PC-3 (cell line): ENCODE results near the gene NOA1. TPM values are rescaled to one million over a fixed set of nuclear protein-coding genes. Genes with fewer than 3 reads are reported as not detected.

Experiments used
- ATAC-seq: fragments of 200-7000 bp; cut with Tn5 transposase; 2 replicates; pipeline ENCODE4 v1.9.1; 2020; ENCODE audit warnings: mild to moderate bottlenecking, moderate library complexity
- BruUV-seq: library from RNA; stranded (reverse); fragments of 400-500 nt; replicated peaks from 2 replicates; lab custom pipeline; 2021; lab: Mats Ljungman, UMichigan
- CTCF ChIA-PET: fragments of 300-600 bp; sonication (Branson Sonifier 250); formaldehyde crosslinking; loops from one replicate; lab custom pipeline; 2022; ENCODE audit warnings: antibody characterized with exemption; lab: Charles Lee
- POLR2A ChIA-PET: fragments of 300-600 bp; sonication (Branson Sonifier 250); formaldehyde crosslinking; loops from one replicate; lab custom pipeline; 2022; ENCODE audit warnings: antibody characterized with exemption; ENCODE audit not compliant: unreplicated experiment; lab: Charles Lee
- DNase-seq: peaks from one replicate; pipeline ENCODE4 v3.0.0-alpha.2; 2015
- H2AFZ ChIP-seq: fragments of 300-600 bp; sonication (generic); 2 replicates; pipeline ENCODE4 v1.6.0; 2016; ENCODE audit warnings: antibody characterized with exemption, low read length
- H3F3A ChIP-seq: fragments of 300-600 bp; sonication (generic); one replicate; pipeline ENCODE4 v1.6.0; 2017; ENCODE audit warnings: antibody characterized with exemption, low read length, control low read depth, mild to moderate bottlenecking; ENCODE audit not compliant: unreplicated experiment
- H3K27ac ChIP-seq: fragments of 300-600 bp; sonication (generic); 2 replicates; pipeline ENCODE4 v1.5.1; 2016; ENCODE audit warnings: mild to moderate bottlenecking, low read length
- H3K27me3 ChIP-seq: fragments of 300-600 bp; sonication (generic); 2 replicates; pipeline ENCODE4 v1.6.1; 2016; ENCODE audit warnings: low read length, mixed read lengths
- H3K36me3 ChIP-seq: fragments of 300-600 bp; sonication (generic); 2 replicates; pipeline ENCODE4 v1.6.1; 2016; ENCODE audit warnings: low read depth, mixed run types, low read length, mixed read lengths
- H3K4me1 ChIP-seq: fragments of 300-600 bp; sonication (generic); 2 replicates; pipeline ENCODE4 v1.5.1; 2016; ENCODE audit warnings: low read length; ENCODE audit not compliant: insufficient read depth
- H3K4me2 ChIP-seq: fragments of 300-600 bp; sonication (generic); 2 replicates; pipeline ENCODE4 v1.6.0; 2016; ENCODE audit warnings: low read length
- H3K4me3 ChIP-seq: fragments of 300-600 bp; sonication (generic); 2 replicates; pipeline ENCODE4 v1.5.1; 2016; ENCODE audit warnings: mild to moderate bottlenecking, low read length, mixed read lengths
- H3K79me2 ChIP-seq: fragments of 300-600 bp; sonication (generic); 2 replicates; pipeline ENCODE4 v1.6.1; 2017; ENCODE audit warnings: low read length, mixed read lengths
- H3K9ac ChIP-seq: fragments of 300-600 bp; sonication (generic); 2 replicates; pipeline ENCODE4 v1.6.0; 2016; ENCODE audit warnings: mild to moderate bottlenecking, low read length
- H3K9me2 ChIP-seq: fragments of 300-600 bp; sonication (generic); replicated peaks from 2 replicates; pipeline ENCODE4 v1.6.1; 2016; ENCODE audit warnings: mixed run types, low read length, mixed read lengths
- H3K9me3 ChIP-seq: fragments of 300-600 bp; sonication (generic); 2 replicates; pipeline ENCODE4 v1.6.1; 2016; ENCODE audit warnings: low read length, mixed read lengths
- H4K20me1 ChIP-seq: fragments of 300-600 bp; sonication (generic); 2 replicates; pipeline ENCODE4 v1.6.1; 2016; ENCODE audit warnings: low read length, mixed read lengths
- EZH2 ChIP-seq: fragments of 300-600 bp; sonication (generic); IDR thresholded peaks from one replicate; pipeline ENCODE4 v1.6.1; 2017; ENCODE audit warnings: antibody characterized with exemption, mild to moderate bottlenecking, low read length; ENCODE audit not compliant: unreplicated experiment
- EZH2phosphoT487 ChIP-seq: fragments of 300-600 bp; sonication (generic); IDR thresholded peaks from 2 replicates; pipeline ENCODE4 v1.6.1; 2018; ENCODE audit warnings: mild to moderate bottlenecking, antibody characterized with exemption, low read length, borderline replicate concordance
- intact Hi-C: fragments of 100-400 bp; cut with micrococcal nuclease; formaldehyde crosslinking; loops from 2 replicates; pipeline ENCODE4 v1.9.0; 2023
- total RNA-seq: library from RNA; depleted of rRNA; stranded (reverse); fragments of >200 nt; gene quantifications from 2 replicates; pipeline ENCODE4 v1.2.3, GENCODE V29; 2014
- TF ChIP-seq, protein P1 (sequence below): fragments of 300-600 bp; sonication (generic); conservative IDR thresholded peaks from 2 replicates; pipeline ENCODE4 v1.5.1; 2017; ENCODE audit warnings: antibody characterized with exemption, low read depth, mild to moderate bottlenecking, low read length

NOA1 gene
- total RNA-seq, 1 experiment from 2014 or later: 33.1 TPM

DNA sequence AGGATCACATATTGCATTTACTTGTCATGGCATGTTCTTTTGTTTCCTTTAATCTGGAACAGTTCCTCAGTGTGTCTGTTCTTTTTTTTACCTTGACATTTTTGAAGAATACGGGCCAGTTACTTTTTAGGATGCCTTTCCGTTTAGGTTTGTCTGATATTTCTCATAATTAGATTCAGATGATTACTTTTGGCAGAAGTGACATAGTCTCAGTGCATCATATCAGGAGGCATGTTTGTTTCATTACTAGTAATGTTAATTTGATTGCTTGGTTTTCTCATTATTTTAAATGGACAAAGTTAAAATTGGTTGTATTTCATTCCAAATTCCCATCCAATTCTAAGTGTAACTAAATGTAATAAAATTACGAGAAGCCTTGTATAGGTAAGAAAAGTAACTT lies 9.5 kb upstream of the NOA1 start:
- POLR2A ChIA-PET: no interaction called here
- TF ChIP-seq, protein P1, sequence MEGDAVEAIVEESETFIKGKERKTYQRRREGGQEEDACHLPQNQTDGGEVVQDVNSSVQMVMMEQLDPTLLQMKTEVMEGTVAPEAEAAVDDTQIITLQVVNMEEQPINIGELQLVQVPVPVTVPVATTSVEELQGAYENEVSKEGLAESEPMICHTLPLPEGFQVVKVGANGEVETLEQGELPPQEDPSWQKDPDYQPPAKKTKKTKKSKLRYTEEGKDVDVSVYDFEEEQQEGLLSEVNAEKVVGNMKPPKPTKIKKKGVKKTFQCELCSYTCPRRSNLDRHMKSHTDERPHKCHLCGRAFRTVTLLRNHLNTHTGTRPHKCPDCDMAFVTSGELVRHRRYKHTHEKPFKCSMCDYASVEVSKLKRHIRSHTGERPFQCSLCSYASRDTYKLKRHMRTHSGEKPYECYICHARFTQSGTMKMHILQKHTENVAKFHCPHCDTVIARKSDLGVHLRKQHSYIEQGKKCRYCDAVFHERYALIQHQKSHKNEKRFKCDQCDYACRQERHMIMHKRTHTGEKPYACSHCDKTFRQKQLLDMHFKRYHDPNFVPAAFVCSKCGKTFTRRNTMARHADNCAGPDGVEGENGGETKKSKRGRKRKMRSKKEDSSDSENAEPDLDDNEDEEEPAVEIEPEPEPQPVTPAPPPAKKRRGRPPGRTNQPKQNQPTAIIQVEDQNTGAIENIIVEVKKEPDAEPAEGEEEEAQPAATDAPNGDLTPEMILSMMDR: no peak
- TF ChIP-seq EZH2 (no peak), EZH2phosphoT487 (no peak)
- Histone ChIP-seq H3K36me3 (peaks cover 65% of the 10 kb centered on the region), H3K4me3 (no peak overlapping the region), H3K79me2 (peaks cover 93% of the 10 kb centered on the region), H3K9ac (no peak overlapping the region), H2AFZ (no peak overlapping the region), H4K20me1 (peaks cover 45% of the 10 kb centered on the region), H3K4me2 (no peak overlapping the region), H3F3A (no peaks in the 10 kb centered on the region), H3K27me3 (no peaks in the 10 kb centered on the region), H3K9me3 (no peaks in the 10 kb centered on the region), H3K4me1 (peaks cover 2% of the 10 kb centered on the region), H3K9me2 (no peaks in the 10 kb centered on the region), H3K27ac (no peak overlapping the region)
- ATAC-seq: no peak
- intact Hi-C loops: no loop called here
- no TSS peak for BruUV-seq
- CTCF ChIA-PET: no interaction called here
- no peak for DNase-seq

DNA sequence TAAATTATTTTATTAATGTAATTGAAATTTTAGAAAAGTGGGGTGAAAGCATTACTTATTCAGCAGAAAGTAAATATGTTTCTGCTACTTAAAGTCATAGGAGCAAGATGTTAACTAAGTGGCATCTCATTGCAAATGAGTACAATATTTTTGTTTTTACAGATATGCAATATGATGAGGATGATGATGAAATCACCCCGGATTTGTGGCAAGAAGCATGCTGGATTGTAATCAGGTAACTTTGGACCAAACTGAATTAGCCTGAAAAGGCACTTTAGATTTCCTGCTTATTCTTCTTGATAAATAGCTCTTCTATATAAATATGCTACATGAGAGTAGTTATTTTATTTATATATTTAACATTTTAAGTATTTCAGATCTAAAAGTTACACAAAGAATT lies 8.8 kb upstream of the NOA1 start:
- POLR2A ChIA-PET: no interaction called here
- H3K9me2 ChIP-seq: no peaks in the 10 kb centered on the region
- CTCF ChIA-PET: no interaction called here
- H3K4me1 ChIP-seq: peaks cover 10% of the 10 kb centered on the region
- H4K20me1 ChIP-seq: peaks cover 49% of the 10 kb centered on the region
- H3K27me3 ChIP-seq: no peaks in the 10 kb centered on the region
- intact Hi-C loops: no loop called here
- no peak overlapping the region for H2AFZ ChIP-seq
- TF ChIP-seq, protein P1: no peak
- TF ChIP-seq EZH2 (no peak), EZH2phosphoT487 (no peak)
- H3K27ac ChIP-seq: no peak overlapping the region
- peaks cover 61% of the 10 kb centered on the region for H3K36me3 ChIP-seq
- no TSS peak for BruUV-seq
- no peak overlapping the region for H3K9ac ChIP-seq
- peaks cover 93% of the 10 kb centered on the region for H3K79me2 ChIP-seq
- H3K9me3 ChIP-seq: no peaks in the 10 kb centered on the region
- ATAC-seq (no peak), DNase-seq (no peak)
- no peaks in the 10 kb centered on the region for H3F3A ChIP-seq
- no peak overlapping the region for H3K4me3 ChIP-seq
- H3K4me2 ChIP-seq: no peak overlapping the region

- Histone ChIP-seq H3K9me3 (no peaks in the 10 kb centered on the region), H4K20me1 (peaks cover 45% of the 10 kb centered on the region), H3K27me3 (no peaks in the 10 kb centered on the region), H3K4me2 (peak overlapping the region; percentile 97), H2AFZ (no peak overlapping the region), H3K9me2 (no peaks in the 10 kb centered on the region), H3K9ac (no peak overlapping the region), H3K4me1 (peaks cover 26% of the 10 kb centered on the region), H3K4me3 (peak overlapping the region; percentile 98), H3K27ac (no peak overlapping the region), H3K36me3 (peaks cover 26% of the 10 kb centered on the region), H3K79me2 (peaks cover 88% of the 10 kb centered on the region), H3F3A (no peaks in the 10 kb centered on the region)
- no peak for ATAC-seq
- BruUV-seq: no TSS peak
- POLR2A ChIA-PET: interaction anchor here (0.6 kb wide), 1 partner anchor 1523 kb away, joined by 3 read pairs; no protein-coding TSS in a partner anchor
- CTCF ChIA-PET: no interaction called here
- DNase-seq: peak; percentile 15
- intact Hi-C loops: no loop called here
- TF ChIP-seq EZH2: no peak
Observed at GRCh38 chr4:56981795-56982201, 4.4 kb upstream of the NOA1 start.
